ENCODE data around the gene FSD1.

Gene FSD1

DNA sequence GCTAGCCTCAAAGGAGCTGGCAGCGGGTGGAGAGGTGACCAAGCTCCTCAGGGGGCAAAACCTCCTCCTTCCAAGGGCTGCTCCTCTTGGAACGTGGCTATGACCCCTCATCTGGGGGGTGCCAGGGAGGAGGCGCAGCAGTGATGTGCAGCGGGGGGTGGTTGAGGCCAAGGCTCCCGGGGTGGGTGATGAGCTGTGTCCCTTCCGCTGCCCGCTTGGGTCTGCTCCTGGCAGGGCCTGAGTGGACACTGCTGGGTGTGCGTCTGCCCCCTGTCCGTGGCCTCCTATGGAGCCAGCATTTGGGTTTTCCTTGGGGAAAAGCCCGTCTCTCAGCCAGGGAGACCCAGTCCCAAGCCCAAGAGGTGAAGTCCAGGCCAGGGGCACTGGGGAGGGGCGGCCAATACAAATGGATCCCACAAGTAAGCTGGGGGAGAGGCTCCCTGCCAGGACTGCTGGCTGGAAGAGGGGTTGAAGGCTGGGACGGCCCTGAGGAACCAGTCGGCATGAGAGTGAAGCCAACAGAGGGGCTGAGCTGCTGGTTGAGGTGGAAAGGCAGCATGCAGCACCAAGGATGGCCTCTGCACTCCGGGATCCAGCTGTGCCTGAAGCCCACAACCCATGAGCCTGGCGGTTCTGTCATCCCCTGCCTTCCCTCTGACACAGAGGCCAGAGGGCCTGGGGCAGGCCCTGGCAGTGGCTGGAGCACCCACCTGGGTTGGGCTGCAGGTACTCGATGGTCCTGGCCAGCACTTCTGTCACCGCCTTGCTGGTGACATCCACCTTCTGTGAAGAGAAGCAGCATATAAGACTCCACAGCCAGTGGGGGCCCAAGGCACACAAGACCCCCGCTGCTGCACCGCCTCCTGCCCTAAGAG, 61.6 kb downstream of the FSD1 start:
- no peak overlapping the region for H3K4me3 ChIP-seq (ENCODE audit: low read length)
- TF ChIP-seq ZNF274 (IDR thresholded peaks at IDR 0.05; ENCODE audit: low read depth, low read length), result no peak

DNA sequence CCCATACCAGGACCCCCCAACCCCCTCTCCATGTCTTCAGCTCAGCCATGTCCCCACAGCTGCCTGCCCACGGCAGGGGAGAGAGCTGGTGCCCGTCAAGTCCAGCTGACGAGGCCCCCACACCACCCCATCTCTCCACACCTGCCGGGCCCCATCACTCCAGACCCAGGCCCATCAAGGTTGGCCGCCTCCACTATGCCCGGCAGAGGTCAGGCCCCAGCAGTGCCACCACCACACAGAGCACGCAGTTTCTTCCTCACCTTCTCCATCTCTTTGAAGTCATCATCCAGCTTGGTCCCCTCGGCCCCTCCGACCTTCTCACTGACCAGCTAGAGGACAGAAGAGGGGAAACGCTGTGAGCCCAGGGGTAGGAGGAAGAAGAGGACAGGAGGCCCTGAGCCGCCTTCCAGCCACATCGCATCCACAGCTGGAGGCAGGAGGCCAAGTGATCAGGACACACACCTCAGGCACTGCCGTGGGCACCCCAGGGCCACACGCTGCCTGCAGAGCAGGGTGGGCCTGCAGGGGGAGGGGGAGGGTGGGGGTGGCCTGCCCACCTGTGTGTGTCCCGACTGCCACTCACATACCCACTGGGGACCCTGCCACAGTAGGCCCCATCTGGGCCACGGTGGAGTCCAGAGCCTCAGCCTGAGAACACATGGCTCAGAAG, 62.4 kb downstream of the FSD1 start:
- no peak for TF ChIP-seq ZNF274 (IDR thresholded peaks at IDR 0.05; ENCODE audit: low read depth, low read length)

GRCh38 chr19:4367336-4367723, 62.9 kb downstream of the FSD1 start:
- no peak overlapping the region for H3K4me3 ChIP-seq (ENCODE audit: low read length)
- no peak for TF ChIP-seq ZNF274 (IDR thresholded peaks at IDR 0.05; ENCODE audit: low read depth, low read length)

More for the DNA sequence above, 62.4 kb downstream of the FSD1 start:
- H3K4me3 ChIP-seq (ENCODE audit: low read length), result no peak overlapping the region

- TF ChIP-seq ZNF274 (IDR thresholded peaks at IDR 0.05; ENCODE audit: low read depth, low read length), result no peak
- no peak overlapping the region for H3K4me3 ChIP-seq (ENCODE audit: low read length)
Measured at GRCh38 chr19:4367781-4368127, 63.4 kb downstream of the FSD1 start.

DNA sequence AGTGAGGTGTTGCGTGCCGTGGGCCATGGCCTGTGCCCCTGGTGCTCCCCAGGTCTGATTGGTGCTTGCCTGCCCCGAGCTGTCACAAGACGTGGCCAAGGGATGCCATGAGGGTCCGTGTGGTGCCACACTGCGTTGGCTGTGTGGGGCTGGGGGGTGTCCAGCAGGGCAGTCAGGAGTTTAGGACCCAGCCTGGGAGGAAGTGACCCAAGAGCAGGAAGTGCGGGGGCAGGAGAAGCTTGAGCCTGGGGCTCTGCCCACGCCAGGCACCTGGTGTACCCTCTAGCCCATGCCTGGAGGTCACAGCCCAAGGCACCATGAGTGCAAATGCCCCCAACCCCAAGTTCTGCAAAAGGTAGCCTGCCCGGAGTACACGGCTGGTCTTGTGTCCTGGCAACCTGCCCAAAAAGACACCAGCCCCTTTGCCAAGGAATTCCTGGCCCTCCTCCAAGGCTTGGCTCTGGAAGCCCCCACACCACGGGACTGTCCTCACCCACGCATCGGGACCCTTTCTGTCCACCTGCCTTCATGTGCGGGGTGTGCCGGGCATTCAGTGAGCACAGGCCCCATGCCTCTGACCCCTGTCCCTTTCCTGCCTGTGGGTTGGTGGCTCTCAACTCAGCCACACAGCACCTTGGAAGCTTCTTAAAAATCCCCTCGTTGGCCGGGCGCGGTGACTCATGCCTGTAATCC, 63.9 kb downstream of the FSD1 start:
- no peak overlapping the region for H3K4me3 ChIP-seq (ENCODE audit: low read length)
- TF ChIP-seq ZNF274 (IDR thresholded peaks at IDR 0.05; ENCODE audit: low read depth, low read length), result no peak

DNA sequence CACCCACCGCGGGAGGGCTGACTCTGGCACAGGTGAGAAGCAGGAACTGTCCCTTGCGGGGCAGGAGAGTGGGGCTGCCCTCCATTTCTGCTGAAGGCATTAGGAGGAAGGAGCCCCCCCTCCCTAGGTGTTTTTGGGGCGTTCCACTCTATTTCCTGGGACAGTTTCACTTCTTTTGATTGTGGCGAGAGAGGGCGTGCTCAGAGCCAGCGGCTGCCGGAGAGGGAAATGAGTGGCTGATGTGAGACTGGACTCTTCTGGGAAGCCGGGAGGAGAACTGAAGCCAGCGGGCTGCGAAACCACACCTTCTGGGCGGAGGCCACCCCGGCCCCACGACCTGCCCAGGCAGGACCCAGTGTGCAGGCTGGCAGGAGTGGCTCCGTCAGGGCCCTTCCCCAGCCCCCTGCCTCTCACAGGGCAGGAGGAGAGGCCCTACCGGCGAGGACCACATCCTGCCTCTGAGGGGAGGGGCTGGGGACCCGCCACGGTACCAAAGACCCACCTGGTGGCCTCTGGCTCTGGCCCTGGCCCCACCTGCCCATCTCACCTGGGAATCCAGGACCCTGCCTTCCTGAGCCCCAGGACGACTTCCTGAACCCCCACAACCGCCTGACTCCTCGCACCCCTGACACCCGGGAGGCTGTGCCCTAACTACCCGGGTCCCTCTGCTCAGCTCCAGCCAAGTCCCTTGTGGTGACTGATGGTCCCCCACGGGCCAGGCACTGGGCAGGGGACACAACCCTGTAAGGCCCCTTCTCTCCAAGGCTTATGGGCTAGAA, 64.9 kb downstream of the FSD1 start:
- TF ChIP-seq ZNF274 (IDR thresholded peaks at IDR 0.05; ENCODE audit: low read depth, low read length), result no peak
- H3K4me3 ChIP-seq (ENCODE audit: low read length), result peak overlapping the region; percentile 11; the same call in 1 of the 2 replicates

DNA sequence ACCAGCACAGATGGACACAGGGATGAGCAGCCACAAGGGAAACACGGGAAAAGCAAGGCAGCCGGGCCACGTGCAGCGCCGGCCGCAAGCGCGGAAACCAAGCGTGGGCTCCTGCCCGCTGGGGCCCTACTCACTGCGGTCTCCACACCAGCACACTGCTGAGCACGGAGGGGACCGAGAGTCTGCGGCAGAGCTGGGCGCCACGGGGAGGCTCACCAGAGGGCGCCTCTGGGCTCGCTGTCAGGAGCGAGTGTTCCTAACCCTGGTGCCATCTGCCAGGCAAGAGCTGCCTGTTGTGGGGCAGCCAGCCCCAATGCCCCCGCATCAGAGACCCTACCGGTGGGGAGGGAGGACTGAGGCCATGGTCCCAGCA, 65.5 kb downstream of the FSD1 start:
- TF ChIP-seq ZNF274 (IDR thresholded peaks at IDR 0.05; ENCODE audit: low read depth, low read length), result no peak
- peak overlapping the region; percentile 11; the same call in 1 of the 2 replicates for H3K4me3 ChIP-seq (ENCODE audit: low read length)

GRCh38 chr19:4370418-4371041, 66.1 kb downstream of the FSD1 start:
- peak overlapping the region; percentile 8; the same call in 1 of the 2 replicates for H3K4me3 ChIP-seq (ENCODE audit: low read length)

DNA sequence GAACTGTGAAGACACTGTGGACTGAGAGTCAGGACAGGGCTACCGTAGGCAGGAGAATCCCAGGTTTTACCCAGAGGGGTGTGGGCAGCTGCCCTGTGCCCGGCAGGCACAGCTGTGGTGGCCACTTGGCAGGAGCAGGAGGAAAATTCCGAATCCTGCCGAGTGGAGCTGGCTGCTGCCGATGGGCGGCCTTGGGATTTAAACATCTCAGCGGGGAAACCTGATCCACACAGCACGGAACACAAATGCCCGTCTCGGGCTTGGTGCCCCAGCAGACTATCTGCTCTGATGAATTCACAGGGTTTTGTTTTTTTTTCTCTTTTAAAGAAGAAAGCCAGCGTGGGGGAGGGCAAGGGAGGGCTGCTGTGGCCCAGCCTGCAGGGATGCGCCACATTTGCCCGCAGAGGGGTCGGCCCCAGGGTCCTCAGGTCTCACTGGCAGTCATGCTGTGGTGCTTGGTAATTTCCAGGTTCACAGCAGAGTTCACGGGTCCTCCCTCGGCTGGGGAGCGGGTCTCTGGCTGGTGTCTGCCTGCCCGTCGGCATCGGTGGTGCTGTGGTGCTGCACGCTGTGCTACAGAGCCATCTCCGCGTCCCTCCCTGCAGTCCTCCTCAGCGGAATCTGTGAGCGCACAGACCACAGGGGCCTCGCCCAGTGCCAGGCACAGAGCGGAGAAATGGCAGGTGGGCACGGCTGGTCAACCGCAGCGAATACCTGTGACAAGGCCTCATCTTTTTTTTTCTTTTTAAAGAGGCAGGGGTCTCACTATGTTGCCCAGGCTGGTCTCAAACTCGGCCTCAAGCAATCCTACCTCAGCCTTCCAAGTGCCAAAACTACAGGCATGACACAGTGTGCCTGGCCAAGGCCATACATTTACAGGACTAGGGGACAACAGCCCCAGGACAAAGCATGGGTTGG, 67.1 kb downstream of the FSD1 start:
- TF ChIP-seq ZNF274 (IDR thresholded peaks at IDR 0.05; ENCODE audit: low read depth, low read length), result no peak
- no peak overlapping the region; the same call in 1 of the 2 replicates for H3K4me3 ChIP-seq (ENCODE audit: low read length)

More at GRCh38 chr19:4370418-4371041, 66.1 kb downstream of the FSD1 start:
- no peak for TF ChIP-seq ZNF274 (IDR thresholded peaks at IDR 0.05; ENCODE audit: low read depth, low read length)

GRCh38 chr19:4372165-4373012, 68.0 kb downstream of the FSD1 start:
- no peak overlapping the region for H3K4me3 ChIP-seq (ENCODE audit: low read length)
- TF ChIP-seq ZNF274 (IDR thresholded peaks at IDR 0.05; ENCODE audit: low read depth, low read length), result no peak

- no peak for TF ChIP-seq ZNF274 (IDR thresholded peaks at IDR 0.05; ENCODE audit: low read depth, low read length)
- H3K4me3 ChIP-seq (ENCODE audit: low read length), result no peak overlapping the region
Measured at GRCh38 chr19:4373013-4373367, 68.6 kb downstream of the FSD1 start.
